ENCODE data around the gene CRABP2. TPM values are rescaled to one million over a fixed set of nuclear protein-coding genes. Genes with fewer than 3 reads are reported as not detected.

The CRABP2 gene
- total RNA-seq, 1 donor from 2014 or later: 1.4 TPM

GRCh38 chr1:156676820-156677615 is 28.4 kb downstream of the CRABP2 start, which contains the start of gene NES:
NES (minus strand) TSS chr1:156677407; CDS start chr1:156677264, 143 bp downstream.
- DNase-seq: no peak
- TF ChIP-seq CTCF (IDR thresholded peaks at IDR 0.05): no peak
- peak within 1 kb of the TSS; percentile 63 for H3K27ac ChIP-seq
- peak within 1 kb of the TSS; percentile 58 for H3K4me3 ChIP-seq
- no peaks in the 10 kb centered on the region for H3K9me3 ChIP-seq
- H3K4me1 ChIP-seq: peaks cover 4% of the 10 kb centered on the region
- no peaks in the 10 kb centered on the region for H3K36me3 ChIP-seq
- intact Hi-C loops (cut with DNase I): loop anchor here (10.0 kb wide), 1 partner anchor 52 kb away; no protein-coding TSS in a partner anchor
- ATAC-seq: peak; percentile 71
- H3K27me3 ChIP-seq: peaks cover 42% of the 10 kb centered on the region

GRCh38 chr1:156676114-156676819 is 29.1 kb downstream of the CRABP2 start:
- ATAC-seq (peak; percentile 5), DNase-seq (no peak)
- intact Hi-C loops (cut with DNase I): loop anchor here (10.0 kb wide), 1 partner anchor 51 kb away; no protein-coding TSS in a partner anchor
- H3K9me3 ChIP-seq: no peaks in the 10 kb centered on the region
- no peaks in the 10 kb centered on the region for H3K36me3 ChIP-seq
- H3K4me3 ChIP-seq: peak overlapping the region; percentile 58
- no peak for TF ChIP-seq CTCF (IDR thresholded peaks at IDR 0.05)
- peak overlapping the region; percentile 63 for H3K27ac ChIP-seq
- H3K4me1 ChIP-seq: peaks cover 4% of the 10 kb centered on the region
- H3K27me3 ChIP-seq: peaks cover 35% of the 10 kb centered on the region

GRCh38 chr1:156675210-156676113 is 29.9 kb downstream of the CRABP2 start:
- H3K4me3 ChIP-seq: peak overlapping the region; percentile 58
- peaks cover 4% of the 10 kb centered on the region for H3K4me1 ChIP-seq
- intact Hi-C loops (cut with DNase I): loop anchor here (10.0 kb wide), 1 partner anchor 51 kb away; no protein-coding TSS in a partner anchor
- TF ChIP-seq CTCF (IDR thresholded peaks at IDR 0.05): no peak
- no peaks in the 10 kb centered on the region for H3K9me3 ChIP-seq
- ATAC-seq: no peak
- no peak overlapping the region for H3K27ac ChIP-seq
- DNase-seq: no peak
- H3K27me3 ChIP-seq: peaks cover 33% of the 10 kb centered on the region
- H3K36me3 ChIP-seq: no peaks in the 10 kb centered on the region

- Histone ChIP-seq H3K4me3 (no peak overlapping the region), H3K27me3 (peaks cover 31% of the 10 kb centered on the region), H3K9me3 (no peaks in the 10 kb centered on the region), H3K36me3 (no peaks in the 10 kb centered on the region), H3K27ac (no peak overlapping the region), H3K4me1 (peaks cover 4% of the 10 kb centered on the region)
- no peak for ATAC-seq
- TF ChIP-seq CTCF (IDR thresholded peaks at IDR 0.05): no peak
- intact Hi-C loops (cut with DNase I): loop anchor here (10.0 kb wide), 1 partner anchor 49 kb away; no protein-coding TSS in a partner anchor
- DNase-seq: no peak
Observed at GRCh38 chr1:156673387-156674121, 31.8 kb downstream of the CRABP2 start.
